ENCODE results near the gene CCDC6.

GRCh38 chr10:59857049-59857448, 49.3 kb downstream of the CCDC6 start:
- no peak for TF ChIP-seq CTCF (IDR thresholded peaks at IDR 0.05)
- no peak for TF ChIP-seq POLR2A (IDR thresholded peaks at IDR 0.05)

Measured in lower leg skin (tissue), 3 donors.